ENCODE data around the gene ABCA7. TPM values are rescaled to one million over a fixed set of nuclear protein-coding genes. Genes with fewer than 3 reads are reported as not detected.
"Not testable (repeated sequence)": the region's sequence is repeated elsewhere in the genome, so short reads cannot be mapped to it uniquely, and the experiment has no call there.

ABCA7 gene
- total and polyA plus RNA-seq, 2 experiments from 2014 or later, result 17.8 to 26.8 TPM

DNA sequence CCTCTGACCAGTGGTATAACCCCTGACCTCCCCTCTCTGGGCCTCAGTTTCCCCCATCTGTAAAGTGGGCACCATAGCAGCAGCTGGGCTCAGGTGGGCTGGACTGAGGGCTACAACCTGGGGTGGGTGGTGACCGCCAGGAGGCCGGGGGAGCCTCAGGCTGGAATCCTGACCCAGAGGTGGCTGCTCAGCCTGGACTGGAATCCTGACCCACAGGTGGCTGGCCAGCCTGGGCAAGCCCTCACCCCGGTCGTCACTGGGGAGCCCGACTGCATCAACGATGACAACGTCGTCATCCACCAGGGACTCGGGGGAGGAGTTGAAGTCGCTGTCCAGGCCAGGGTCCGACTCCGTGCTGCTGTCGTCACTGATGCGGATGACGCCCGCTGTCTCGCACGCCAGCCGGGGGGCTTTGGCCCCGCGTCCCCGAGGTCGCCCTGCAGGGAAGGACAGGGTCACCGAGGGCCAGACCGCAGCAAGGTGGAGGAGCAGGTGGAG, 74.1 kb downstream of the ABCA7 start:
- Histone ChIP-seq H3K36me3 (replicated peaks; ENCODE audit: insufficient read depth, low read depth) (no peaks in the 10 kb centered on the region), H3K9me3 (ENCODE audit: low read depth) (no peaks in the 10 kb centered on the region), H3K27me3 (no peaks in the 10 kb centered on the region), H3K4me3 (no peak overlapping the region), H2AFZ (no peak overlapping the region), H3K9me2 (replicated peaks; ENCODE audit: insufficient read depth) (no peaks in the 10 kb centered on the region), H3K27ac (peak overlapping the region; percentile 82), H3K4me2 (peak overlapping the region; percentile 71), H3K4me1 (ENCODE audit: insufficient read depth) (peaks cover 4% of the 10 kb centered on the region), H3K79me2 (no peaks in the 10 kb centered on the region), H4K20me1 (ENCODE audit: insufficient read depth, poor library complexity, severe bottlenecking) (no peaks in the 10 kb centered on the region)
- WGBS (ENCODE audit: low lambda C conversion rate, missing lambda C conversion rate), result 95% methylated on average over 25 of the region's 25 CpGs
- DNase-seq (ENCODE audit: low spot score), result no peak
- TF ChIP-seq, protein P1, sequence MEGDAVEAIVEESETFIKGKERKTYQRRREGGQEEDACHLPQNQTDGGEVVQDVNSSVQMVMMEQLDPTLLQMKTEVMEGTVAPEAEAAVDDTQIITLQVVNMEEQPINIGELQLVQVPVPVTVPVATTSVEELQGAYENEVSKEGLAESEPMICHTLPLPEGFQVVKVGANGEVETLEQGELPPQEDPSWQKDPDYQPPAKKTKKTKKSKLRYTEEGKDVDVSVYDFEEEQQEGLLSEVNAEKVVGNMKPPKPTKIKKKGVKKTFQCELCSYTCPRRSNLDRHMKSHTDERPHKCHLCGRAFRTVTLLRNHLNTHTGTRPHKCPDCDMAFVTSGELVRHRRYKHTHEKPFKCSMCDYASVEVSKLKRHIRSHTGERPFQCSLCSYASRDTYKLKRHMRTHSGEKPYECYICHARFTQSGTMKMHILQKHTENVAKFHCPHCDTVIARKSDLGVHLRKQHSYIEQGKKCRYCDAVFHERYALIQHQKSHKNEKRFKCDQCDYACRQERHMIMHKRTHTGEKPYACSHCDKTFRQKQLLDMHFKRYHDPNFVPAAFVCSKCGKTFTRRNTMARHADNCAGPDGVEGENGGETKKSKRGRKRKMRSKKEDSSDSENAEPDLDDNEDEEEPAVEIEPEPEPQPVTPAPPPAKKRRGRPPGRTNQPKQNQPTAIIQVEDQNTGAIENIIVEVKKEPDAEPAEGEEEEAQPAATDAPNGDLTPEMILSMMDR (IDR thresholded peaks at IDR 0.05; ENCODE audit: poor library complexity), result no peak
- TF ChIP-seq EZH2 (IDR thresholded peaks at IDR 0.05; ENCODE audit: borderline replicate concordance) (no peak), EZH2phosphoT487 (IDR thresholded peaks at IDR 0.05; ENCODE audit: low read depth, severe bottlenecking, unreplicated experiment) (no peak)

DNA sequence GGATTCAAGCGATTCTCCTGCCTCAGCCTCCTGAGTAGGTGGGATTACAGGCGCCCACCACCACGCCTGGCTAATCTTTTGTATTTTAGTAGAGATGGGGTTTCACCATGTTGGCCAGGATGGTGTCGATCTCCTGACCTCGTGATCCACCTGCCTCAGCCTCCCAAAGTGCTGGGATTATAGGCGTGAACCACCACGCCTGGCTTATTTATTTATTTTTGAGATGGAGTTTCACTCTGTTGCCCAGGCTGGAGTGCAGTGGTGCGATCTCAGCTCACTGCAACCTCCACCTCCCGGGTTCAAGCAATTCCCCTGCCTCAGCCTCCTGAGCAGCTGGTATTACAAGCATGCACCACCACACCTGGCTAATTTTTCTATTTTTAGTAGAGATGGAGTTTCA, 74.8 kb downstream of the ABCA7 start:
- H3K27ac ChIP-seq; H3K36me3 ChIP-seq (replicated peaks; ENCODE audit: insufficient read depth, low read depth); H3K4me1 ChIP-seq (ENCODE audit: insufficient read depth); H4K20me1 ChIP-seq (ENCODE audit: insufficient read depth, poor library complexity, severe bottlenecking); DNase-seq (ENCODE audit: low spot score); H3K4me2 ChIP-seq; H3K9me2 ChIP-seq (replicated peaks; ENCODE audit: insufficient read depth); H3K27me3 ChIP-seq; H3K79me2 ChIP-seq; H3K9me3 ChIP-seq (ENCODE audit: low read depth); H3K4me3 ChIP-seq; H2AFZ ChIP-seq: not testable (repeated sequence)
- 96% methylated on average over 9 of the region's 9 CpGs for WGBS (ENCODE audit: low lambda C conversion rate, missing lambda C conversion rate)

Small RNAs within 50 kb of the gene (small RNA-seq; reads per million reads assigned to genes)
- gene RNU6-2, result 0.31 reads per million, percentile 8 among the genes with 10 or more reads in this experiment

Other genes starting within 250 kb of the ABCA7 start
- gene PTBP1, start 242.7 kb upstream of the ABCA7 start, total RNA-seq, result 144 and 178 TPM in 2 replicates
- gene PTBP1, start 242.7 kb upstream of the ABCA7 start, polyA plus RNA-seq, result 204 and 219 TPM in 2 replicates
- gene PLPPR3, start 218.2 kb upstream of the ABCA7 start, total RNA-seq, result 7.6 and 11.1 TPM in 2 replicates
- 11.4 and 11.7 TPM in 2 replicates for gene PLPPR3, start 218.2 kb upstream of the ABCA7 start, polyA plus RNA-seq
- not detected in 2 replicates for gene AZU1, start 212.3 kb upstream of the ABCA7 start, total RNA-seq
- 0.94 TPM in 1 of 2 replicates, not detected in the other for gene AZU1, start 212.3 kb upstream of the ABCA7 start, polyA plus RNA-seq
- not detected in 2 replicates for gene PRTN3, start 199.1 kb upstream of the ABCA7 start, total RNA-seq
- gene PRTN3, start 199.1 kb upstream of the ABCA7 start, polyA plus RNA-seq, result not detected in 2 replicates
- 0.83 and 1.2 TPM in 2 replicates for gene ELANE, start 187.8 kb upstream of the ABCA7 start, total RNA-seq
- gene ELANE, start 187.8 kb upstream of the ABCA7 start, polyA plus RNA-seq, result 0.81 and 3.0 TPM in 2 replicates
- gene CFD, start 180.4 kb upstream of the ABCA7 start, total RNA-seq, result 3.3 and 9.0 TPM in 2 replicates
- gene CFD, start 180.4 kb upstream of the ABCA7 start, polyA plus RNA-seq, result 8.2 and 11.2 TPM in 2 replicates
- gene MED16, start 146.9 kb upstream of the ABCA7 start, total RNA-seq, result 24.4 and 32.1 TPM in 2 replicates
- gene MED16, start 146.9 kb upstream of the ABCA7 start, polyA plus RNA-seq, result 80.9 and 111 TPM in 2 replicates
- not detected in 2 replicates for gene RNU6-9, start 146.6 kb upstream of the ABCA7 start, total RNA-seq
- gene RNU6-9, start 146.6 kb upstream of the ABCA7 start, polyA plus RNA-seq, result not detected in 2 replicates
- 42.2 and 44.1 TPM in 2 replicates for gene R3HDM4, start 126.9 kb upstream of the ABCA7 start, total RNA-seq
- gene R3HDM4, start 126.9 kb upstream of the ABCA7 start, polyA plus RNA-seq, result 86.6 and 88.2 TPM in 2 replicates
- 1.3 and 1.4 TPM in 2 replicates for gene KISS1R, start 122.8 kb upstream of the ABCA7 start, total RNA-seq
- gene KISS1R, start 122.8 kb upstream of the ABCA7 start, polyA plus RNA-seq, result 2.1 and 4.2 TPM in 2 replicates
- gene ARID3A, start 114.1 kb upstream of the ABCA7 start, total RNA-seq, result 95.9 and 122 TPM in 2 replicates
- gene ARID3A, start 114.1 kb upstream of the ABCA7 start, polyA plus RNA-seq, result 180 and 203 TPM in 2 replicates
- 57.8 and 60.0 TPM in 2 replicates for gene WDR18, start 55.8 kb upstream of the ABCA7 start, total RNA-seq
- gene WDR18, start 55.8 kb upstream of the ABCA7 start, polyA plus RNA-seq, result 160 and 169 TPM in 2 replicates
- gene GRIN3B, start 39.7 kb upstream of the ABCA7 start, total RNA-seq, result 0.30 and 0.64 TPM in 2 replicates
- gene GRIN3B, start 39.7 kb upstream of the ABCA7 start, polyA plus RNA-seq, result 0.48 and 0.49 TPM in 2 replicates
- 108 and 169 TPM in 2 replicates for gene TMEM259, start 19.0 kb upstream of the ABCA7 start, total RNA-seq
- gene TMEM259, start 19.0 kb upstream of the ABCA7 start, polyA plus RNA-seq, result 311 and 383 TPM in 2 replicates
- not detected in 2 replicates for gene RNU6-2, start 18.6 kb upstream of the ABCA7 start, total RNA-seq
- gene RNU6-2, start 18.6 kb upstream of the ABCA7 start, polyA plus RNA-seq, result not detected in 2 replicates
- gene CNN2, start 13.5 kb upstream of the ABCA7 start, total RNA-seq, result 88.5 and 115 TPM in 2 replicates
- gene CNN2, start 13.5 kb upstream of the ABCA7 start, polyA plus RNA-seq, result 229 and 247 TPM in 2 replicates
- 11.0 and 12.9 TPM in 2 replicates for gene ARHGAP45, start 27.1 kb downstream of the ABCA7 start, total RNA-seq
- 16.0 and 18.3 TPM in 2 replicates for gene ARHGAP45, start 27.1 kb downstream of the ABCA7 start, polyA plus RNA-seq
- gene POLR2E, start 55.3 kb downstream of the ABCA7 start, total RNA-seq, result 126 and 170 TPM in 2 replicates
- 326 and 328 TPM in 2 replicates for gene POLR2E, start 55.3 kb downstream of the ABCA7 start, polyA plus RNA-seq
- 524 and 539 TPM in 2 replicates for gene GPX4, start 63.9 kb downstream of the ABCA7 start, total RNA-seq
- gene GPX4, start 63.9 kb downstream of the ABCA7 start, polyA plus RNA-seq, result 729 and 735 TPM in 2 replicates
- 15.2 and 15.6 TPM in 2 replicates for gene SBNO2, start 134.2 kb downstream of the ABCA7 start, total RNA-seq
- 12.7 and 16.2 TPM in 2 replicates for gene SBNO2, start 134.2 kb downstream of the ABCA7 start, polyA plus RNA-seq
- 48.9 and 53.3 TPM in 2 replicates for gene STK11, start 165.7 kb downstream of the ABCA7 start, total RNA-seq
- gene STK11, start 165.7 kb downstream of the ABCA7 start, polyA plus RNA-seq, result 73.8 and 76.6 TPM in 2 replicates
- gene CBARP, start 197.9 kb downstream of the ABCA7 start, total RNA-seq, result 1.1 and 4.2 TPM in 2 replicates
- gene CBARP, start 197.9 kb downstream of the ABCA7 start, polyA plus RNA-seq, result 7.1 and 10.7 TPM in 2 replicates
- 54.0 and 64.1 TPM in 2 replicates for gene ATP5F1D, start 201.6 kb downstream of the ABCA7 start, total RNA-seq
- 291 and 297 TPM in 2 replicates for gene ATP5F1D, start 201.6 kb downstream of the ABCA7 start, polyA plus RNA-seq
- gene MIDN, start 208.5 kb downstream of the ABCA7 start, total RNA-seq, result 28.7 and 30.1 TPM in 2 replicates
- gene MIDN, start 208.5 kb downstream of the ABCA7 start, polyA plus RNA-seq, result 94.6 and 98.4 TPM in 2 replicates
- gene CIRBP, start 229.2 kb downstream of the ABCA7 start, total RNA-seq, result 212 and 361 TPM in 2 replicates
- 202 and 261 TPM in 2 replicates for gene CIRBP, start 229.2 kb downstream of the ABCA7 start, polyA plus RNA-seq
- gene FAM174C, start 235.4 kb downstream of the ABCA7 start, total RNA-seq, result 25.5 TPM in 2 replicates
- 79.9 and 89.5 TPM in 2 replicates for gene FAM174C, start 235.4 kb downstream of the ABCA7 start, polyA plus RNA-seq
- 11.0 and 14.2 TPM in 2 replicates for gene EFNA2, start 245.8 kb downstream of the ABCA7 start, total RNA-seq
- 1.3 and 1.8 TPM in 2 replicates for gene EFNA2, start 245.8 kb downstream of the ABCA7 start, polyA plus RNA-seq

Measured in hepatocyte (in vitro differentiated cells).